B cell (primary cell): ENCODE results near the gene SGF29. TPM values are rescaled to one million over a fixed set of nuclear protein-coding genes. Genes with fewer than 3 reads are reported as not detected.
"Not testable (repeated sequence)": the region's sequence is repeated elsewhere in the genome, so short reads cannot be mapped to it uniquely, and the experiment has no call there.

Experiments
- ATAC-seq: fragments of 200-7000 bp; cut with Tn5 transposase; one replicate; pipeline ENCODE4 v1.10.0; 2021; ENCODE audit warnings: low read depth, mild to moderate bottlenecking, moderate number of reproducible peaks, moderate library complexity
- CTCF ChIA-PET: fragments of 350-600 bp; sonication (Branson Sonifier 250); formaldehyde crosslinking; loops from one replicate; lab custom pipeline; 2021; ENCODE audit warnings: antibody characterized with exemption, inconsistent platforms; lab: Charles Lee
- POLR2A ChIA-PET: fragments of 350-600 bp; sonication (Branson Sonifier 250); formaldehyde crosslinking; loops from one replicate; lab custom pipeline; 2021; ENCODE audit warnings: antibody characterized with exemption; lab: Charles Lee
- DNase-seq: peaks from one replicate; pipeline ENCODE4 v3.0.0; 2013
- H2AFZ ChIP-seq: 2 replicates; pipeline ENCODE4 v1.6.1; 2012; ENCODE audit warnings: mild to moderate bottlenecking, low read depth, low read length; ENCODE audit not compliant: insufficient read depth, poor library complexity, severe bottlenecking
- H3K27ac ChIP-seq, 2 donors: 1 replicate in 1 of 2; 2 replicates in 1 of 2; pipeline ENCODE4 v1.5.1; 2012 to 2013; ENCODE audit warnings: low read length in 2 of 2, mild to moderate bottlenecking in 2 of 2, moderate library complexity in 1 of 2
- H3K27me3 ChIP-seq, 4 experiments: fragments of 200-600 bp in 1 of 4; sonication (generic) in 1 of 4; replicated peaks in 1 of 4; 1 replicate in 2 of 4; 2 replicates in 2 of 4; pipeline versions ENCODE4 v1.6.1 to v1.7.0; 2013 to 2016; ENCODE audit warnings: low read length in 3 of 4, mild to moderate bottlenecking in 2 of 4, mixed read lengths in 1 of 4, moderate library complexity in 1 of 4; ENCODE audit not compliant: insufficient read depth in 4 of 4, control insufficient read depth in 3 of 4; ENCODE audit errors: control extremely low read depth in 1 of 4
- H3K36me3 ChIP-seq, 2 experiments: replicated peaks in 1 of 2; 1 replicate in 1 of 2; 2 replicates in 1 of 2; pipeline versions ENCODE4 v1.6.1 to v1.7.1; 2013; ENCODE audit warnings: low read length in 1 of 2; ENCODE audit not compliant: insufficient read depth in 2 of 2, control insufficient read depth in 1 of 2; ENCODE audit errors: control extremely low read depth in 1 of 2, extremely low read depth in 1 of 2
- H3K4me1 ChIP-seq, 2 donors: fragments of 200-600 bp in 1 of 2; sonication (generic) in 1 of 2; 1 replicate in 1 of 2; 2 replicates in 1 of 2; pipeline versions ENCODE4 v1.5.1 to v1.6.1; 2013 to 2017; ENCODE audit warnings: low read length in 2 of 2; ENCODE audit not compliant: control insufficient read depth in 2 of 2, insufficient read depth in 2 of 2
- H3K4me2 ChIP-seq: replicated peaks from 2 replicates; pipeline ENCODE3; 2012; ENCODE audit warnings: mild to moderate bottlenecking, low read depth, low read length; ENCODE audit not compliant: poor library complexity, severe bottlenecking
- H3K4me3 ChIP-seq, 5 experiments: fragments of 200-600 bp in 1 of 5; sonication (generic) in 1 of 5; 1 replicate in 3 of 5; 2 replicates in 2 of 5; pipeline versions ENCODE4 v1.5.1 to v1.7.0; 2011 to 2016; ENCODE audit warnings: low read length in 4 of 5, mild to moderate bottlenecking in 4 of 5, low read depth in 2 of 5, control low read depth in 1 of 5, moderate library complexity in 1 of 5; ENCODE audit not compliant: insufficient read depth in 1 of 5; ENCODE audit errors: control extremely low read depth in 1 of 5, extremely low read depth in 1 of 5
- H3K79me2 ChIP-seq: fragments of 200-600 bp; sonication (generic); one replicate; pipeline ENCODE4 v1.6.0; 2016; ENCODE audit warnings: low read length; ENCODE audit not compliant: control insufficient read depth, insufficient read depth
- H3K9ac ChIP-seq: fragments of 200-600 bp; sonication (generic); 2 replicates; pipeline ENCODE4 v1.6.1; 2017; ENCODE audit warnings: mild to moderate bottlenecking, low read length, moderate library complexity
- H3K9me3 ChIP-seq, 3 donors: one replicate each; pipeline versions ENCODE4 v1.6.1 to v1.7.1; 2013; ENCODE audit warnings: low read length in 2 of 3; ENCODE audit not compliant: control insufficient read depth in 2 of 3, insufficient read depth in 1 of 3; ENCODE audit errors: control extremely low read depth in 1 of 3
- H4K20me1 ChIP-seq: 2 replicates; pipeline ENCODE4 v1.6.0; 2012; ENCODE audit warnings: mild to moderate bottlenecking, low read length; ENCODE audit not compliant: insufficient read depth, control insufficient read depth, poor library complexity, severe bottlenecking
- H3K27ac Mint-ChIP-seq: one replicate; pipeline ENCODE4 v1.8.0; 2021; ENCODE audit warnings: mixed read lengths
- H3K27me3 Mint-ChIP-seq: one replicate; pipeline ENCODE4 v1.8.0; 2021; ENCODE audit warnings: mixed read lengths
- H3K4me1 Mint-ChIP-seq: one replicate; pipeline ENCODE4 v1.8.0; 2021; ENCODE audit warnings: mixed read lengths
- H3K4me3 Mint-ChIP-seq: one replicate; pipeline ENCODE4 v1.8.0; 2021; ENCODE audit warnings: mixed read lengths
- H3K9me3 Mint-ChIP-seq: one replicate; pipeline ENCODE4 v1.8.0; 2022; ENCODE audit warnings: mixed read lengths; ENCODE audit not compliant: insufficient read depth
- EZH2 ChIP-seq: IDR thresholded peaks from 2 replicates; pipeline ENCODE4 v1.6.1; 2012; ENCODE audit warnings: borderline replicate concordance, low read depth, mild to moderate bottlenecking, moderate library complexity, low read length; ENCODE audit not compliant: insufficient read depth, poor library complexity, severe bottlenecking
- WGBS: methylation state at CpG from one replicate; pipeline ENCODE4 v1.1.5; 2013; ENCODE audit warnings: missing lambda C conversion rate; ENCODE audit not compliant: insufficient coverage; 5-methylcytosine and 5-hydroxymethylcytosine counted together
- intact Hi-C: fragments of 100-400 bp; cut with micrococcal nuclease; formaldehyde crosslinking; loops from one replicate; pipeline ENCODE4 v1.10.0; 2022
- polyA plus RNA-seq: library from polyadenylated mRNA; depleted of rRNA; stranded (reverse); fragments of >200 nt; gene quantifications from 2 replicates; pipeline ENCODE4 v1.2.3, GENCODE V29; 2012
- total RNA-seq, 2 donors: library from RNA; stranded (reverse); fragments of 120-200 nt in 1 of 2; gene quantifications; 1 replicate in 1 of 2; 2 replicates in 1 of 2; pipeline versions ENCODE4 v1.2.3 to v1.2.4, GENCODE V29; 2013 to 2022
- TF ChIP-seq, protein P1 (sequence below): fragments of 200-600 bp; IDR thresholded peaks from one replicate; pipeline ENCODE4 v1.8.0; 2022; ENCODE audit warnings: antibody characterized with exemption, mild to moderate bottlenecking

Gene SGF29
- total and polyA plus RNA-seq, 2 donors (not counting 1 experiment from before 2014, with no cell fraction given): 24.0 to 52.9 TPM

GRCh38 chr16:28606291-28607115 is 52.8 kb downstream of the SGF29 start:
- no peak overlapping the region for H3K9ac ChIP-seq
- no peak overlapping the region for H3K4me3 ChIP-seq
- WGBS: 84% methylated on average over 8 of the region's 16 CpGs
- H3K27ac ChIP-seq: no peak overlapping the region
- H3K4me1 Mint-ChIP-seq: peaks cover 4% of the 10 kb centered on the region
- DNase-seq (no peak), ATAC-seq (no peak)
- no peaks in the 10 kb centered on the region for H3K4me1 ChIP-seq
- H3K9me3 ChIP-seq: no peaks in the 10 kb centered on the region
- H3K36me3 ChIP-seq: no peaks in the 10 kb centered on the region
- no peaks in the 10 kb centered on the region for H3K27me3 ChIP-seq
- no peak overlapping the region for H3K27ac Mint-ChIP-seq
- no peaks in the 10 kb centered on the region for H4K20me1 ChIP-seq
- H3K4me2 ChIP-seq: no peak overlapping the region
- ChIA-PET CTCF (no interaction called here), POLR2A (no interaction called here)
- no peak overlapping the region for H3K4me3 Mint-ChIP-seq
- H2AFZ ChIP-seq: no peak overlapping the region
- H3K79me2 ChIP-seq: no peaks in the 10 kb centered on the region
- TF ChIP-seq EZH2: no peak
- TF ChIP-seq, protein P1, sequence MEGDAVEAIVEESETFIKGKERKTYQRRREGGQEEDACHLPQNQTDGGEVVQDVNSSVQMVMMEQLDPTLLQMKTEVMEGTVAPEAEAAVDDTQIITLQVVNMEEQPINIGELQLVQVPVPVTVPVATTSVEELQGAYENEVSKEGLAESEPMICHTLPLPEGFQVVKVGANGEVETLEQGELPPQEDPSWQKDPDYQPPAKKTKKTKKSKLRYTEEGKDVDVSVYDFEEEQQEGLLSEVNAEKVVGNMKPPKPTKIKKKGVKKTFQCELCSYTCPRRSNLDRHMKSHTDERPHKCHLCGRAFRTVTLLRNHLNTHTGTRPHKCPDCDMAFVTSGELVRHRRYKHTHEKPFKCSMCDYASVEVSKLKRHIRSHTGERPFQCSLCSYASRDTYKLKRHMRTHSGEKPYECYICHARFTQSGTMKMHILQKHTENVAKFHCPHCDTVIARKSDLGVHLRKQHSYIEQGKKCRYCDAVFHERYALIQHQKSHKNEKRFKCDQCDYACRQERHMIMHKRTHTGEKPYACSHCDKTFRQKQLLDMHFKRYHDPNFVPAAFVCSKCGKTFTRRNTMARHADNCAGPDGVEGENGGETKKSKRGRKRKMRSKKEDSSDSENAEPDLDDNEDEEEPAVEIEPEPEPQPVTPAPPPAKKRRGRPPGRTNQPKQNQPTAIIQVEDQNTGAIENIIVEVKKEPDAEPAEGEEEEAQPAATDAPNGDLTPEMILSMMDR: no peak
- no peaks in the 10 kb centered on the region for H3K27me3 Mint-ChIP-seq
- intact Hi-C loops: no loop called here
- no peaks in the 10 kb centered on the region for H3K9me3 Mint-ChIP-seq

GRCh38 chr16:28607116-28607623 is 53.5 kb downstream of the SGF29 start:
- no peaks in the 10 kb centered on the region for H3K9me3 Mint-ChIP-seq
- CTCF ChIA-PET: no interaction called here

GRCh38 chr16:28607681-28608495 is 54.2 kb downstream of the SGF29 start:
- H3K36me3 ChIP-seq, H2AFZ ChIP-seq, intact Hi-C loops, H3K79me2 ChIP-seq, POLR2A ChIA-PET, H3K4me1 ChIP-seq, H3K9me3 ChIP-seq, H4K20me1 ChIP-seq, H3K27me3 Mint-ChIP-seq, H3K27ac Mint-ChIP-seq, DNase-seq, H3K9me3 Mint-ChIP-seq, H3K27me3 ChIP-seq, ATAC-seq, H3K4me1 Mint-ChIP-seq, H3K4me3 Mint-ChIP-seq, H3K4me2 ChIP-seq, CTCF ChIA-PET, H3K4me3 ChIP-seq, H3K27ac ChIP-seq, H3K9ac ChIP-seq: not testable (repeated sequence)
- 100% methylated on average over 1 of the region's 10 CpGs for WGBS

More at GRCh38 chr16:28607116-28607623, 53.5 kb downstream of the SGF29 start:
- Mint-ChIP-seq H3K27me3 (no peaks in the 10 kb centered on the region), H3K4me3 (no peak overlapping the region), H3K4me1 (peaks cover 4% of the 10 kb centered on the region), H3K27ac (no peak overlapping the region)
- no peak overlapping the region for H3K27ac ChIP-seq
- DNase-seq: no peak
- no peaks in the 10 kb centered on the region for H3K9me3 ChIP-seq
- H3K4me3 ChIP-seq: no peak overlapping the region
- WGBS: 97% methylated on average over 7 of the region's 9 CpGs
- POLR2A ChIA-PET: no interaction called here
- TF ChIP-seq EZH2: no peak
- no peaks in the 10 kb centered on the region for H3K36me3 ChIP-seq
- H3K4me1 ChIP-seq: no peaks in the 10 kb centered on the region
- no peaks in the 10 kb centered on the region for H4K20me1 ChIP-seq
- H3K4me2 ChIP-seq: no peak overlapping the region
- ATAC-seq: no peak
- H2AFZ ChIP-seq: no peak overlapping the region
- no peaks in the 10 kb centered on the region for H3K79me2 ChIP-seq
- intact Hi-C loops: no loop called here
- no peak overlapping the region for H3K9ac ChIP-seq
- no peaks in the 10 kb centered on the region for H3K27me3 ChIP-seq
